PC-3 (cell line): ENCODE measurements around the gene ANOS1. TPM values are rescaled to one million over a fixed set of nuclear protein-coding genes. Genes with fewer than 3 reads are reported as not detected.
A peak's percentile ranks its signal among the peaks of the same experiment; 100 is the strongest.

Experiments used
- ATAC-seq: fragments of 200-7000 bp; cut with Tn5 transposase; 2 replicates; pipeline ENCODE4 v1.9.1; 2020; ENCODE audit warnings: mild to moderate bottlenecking, moderate library complexity
- BruUV-seq: library from RNA; stranded (reverse); fragments of 400-500 nt; replicated peaks from 2 replicates; lab custom pipeline; 2021; lab: Mats Ljungman, UMichigan
- CTCF ChIA-PET: fragments of 300-600 bp; sonication (Branson Sonifier 250); formaldehyde crosslinking; loops from one replicate; lab custom pipeline; 2022; ENCODE audit warnings: antibody characterized with exemption; lab: Charles Lee
- POLR2A ChIA-PET: fragments of 300-600 bp; sonication (Branson Sonifier 250); formaldehyde crosslinking; loops from one replicate; lab custom pipeline; 2022; ENCODE audit warnings: antibody characterized with exemption; ENCODE audit not compliant: unreplicated experiment; lab: Charles Lee
- DNase-seq: peaks from one replicate; pipeline ENCODE4 v3.0.0-alpha.2; 2015
- H2AFZ ChIP-seq: fragments of 300-600 bp; sonication (generic); 2 replicates; pipeline ENCODE4 v1.6.0; 2016; ENCODE audit warnings: antibody characterized with exemption, low read length
- H3F3A ChIP-seq: fragments of 300-600 bp; sonication (generic); one replicate; pipeline ENCODE4 v1.6.0; 2017; ENCODE audit warnings: antibody characterized with exemption, low read length, control low read depth, mild to moderate bottlenecking; ENCODE audit not compliant: unreplicated experiment
- H3K27ac ChIP-seq: fragments of 300-600 bp; sonication (generic); 2 replicates; pipeline ENCODE4 v1.5.1; 2016; ENCODE audit warnings: mild to moderate bottlenecking, low read length
- H3K27me3 ChIP-seq: fragments of 300-600 bp; sonication (generic); 2 replicates; pipeline ENCODE4 v1.6.1; 2016; ENCODE audit warnings: low read length, mixed read lengths
- H3K36me3 ChIP-seq: fragments of 300-600 bp; sonication (generic); 2 replicates; pipeline ENCODE4 v1.6.1; 2016; ENCODE audit warnings: low read depth, mixed run types, low read length, mixed read lengths
- H3K4me1 ChIP-seq: fragments of 300-600 bp; sonication (generic); 2 replicates; pipeline ENCODE4 v1.5.1; 2016; ENCODE audit warnings: low read length; ENCODE audit not compliant: insufficient read depth
- H3K4me2 ChIP-seq: fragments of 300-600 bp; sonication (generic); 2 replicates; pipeline ENCODE4 v1.6.0; 2016; ENCODE audit warnings: low read length
- H3K4me3 ChIP-seq: fragments of 300-600 bp; sonication (generic); 2 replicates; pipeline ENCODE4 v1.5.1; 2016; ENCODE audit warnings: mild to moderate bottlenecking, low read length, mixed read lengths
- H3K79me2 ChIP-seq: fragments of 300-600 bp; sonication (generic); 2 replicates; pipeline ENCODE4 v1.6.1; 2017; ENCODE audit warnings: low read length, mixed read lengths
- H3K9ac ChIP-seq: fragments of 300-600 bp; sonication (generic); 2 replicates; pipeline ENCODE4 v1.6.0; 2016; ENCODE audit warnings: mild to moderate bottlenecking, low read length
- H3K9me2 ChIP-seq: fragments of 300-600 bp; sonication (generic); replicated peaks from 2 replicates; pipeline ENCODE4 v1.6.1; 2016; ENCODE audit warnings: mixed run types, low read length, mixed read lengths
- H3K9me3 ChIP-seq: fragments of 300-600 bp; sonication (generic); 2 replicates; pipeline ENCODE4 v1.6.1; 2016; ENCODE audit warnings: low read length, mixed read lengths
- H4K20me1 ChIP-seq: fragments of 300-600 bp; sonication (generic); 2 replicates; pipeline ENCODE4 v1.6.1; 2016; ENCODE audit warnings: low read length, mixed read lengths
- CTCF ChIP-seq: fragments of 300-600 bp; sonication (generic); conservative IDR thresholded peaks from 2 replicates; pipeline ENCODE4 v1.5.1; 2017; ENCODE audit warnings: antibody characterized with exemption, low read depth, mild to moderate bottlenecking, low read length
- EZH2 ChIP-seq: fragments of 300-600 bp; sonication (generic); IDR thresholded peaks from one replicate; pipeline ENCODE4 v1.6.1; 2017; ENCODE audit warnings: antibody characterized with exemption, mild to moderate bottlenecking, low read length; ENCODE audit not compliant: unreplicated experiment
- EZH2phosphoT487 ChIP-seq: fragments of 300-600 bp; sonication (generic); IDR thresholded peaks from 2 replicates; pipeline ENCODE4 v1.6.1; 2018; ENCODE audit warnings: mild to moderate bottlenecking, antibody characterized with exemption, low read length, borderline replicate concordance
- intact Hi-C: fragments of 100-400 bp; cut with micrococcal nuclease; formaldehyde crosslinking; loops from 2 replicates; pipeline ENCODE4 v1.9.0; 2023
- total RNA-seq: library from RNA; depleted of rRNA; stranded (reverse); fragments of >200 nt; gene quantifications from 2 replicates; pipeline ENCODE4 v1.2.3, GENCODE V29; 2014

Gene ANOS1
- total RNA-seq, 1 experiment from 2014 or later, result 3.5 TPM

- H3K4me2 ChIP-seq, result no peak overlapping the region
- DNase-seq (no peak), ATAC-seq (no peak)
- intact Hi-C loops, result no loop called here
- no peaks in the 10 kb centered on the region for H3K79me2 ChIP-seq
- no peak overlapping the region for H2AFZ ChIP-seq
- H3K36me3 ChIP-seq, result no peaks in the 10 kb centered on the region
- no peaks in the 10 kb centered on the region for H4K20me1 ChIP-seq
- H3K27me3 ChIP-seq, result no peaks in the 10 kb centered on the region
- ChIA-PET POLR2A (no interaction called here), CTCF (no interaction called here)
- TF ChIP-seq CTCF, result no peak
- no peak for TF ChIP-seq EZH2
- TF ChIP-seq EZH2phosphoT487, result no peak
- H3F3A ChIP-seq, result no peaks in the 10 kb centered on the region
- no peak overlapping the region for H3K27ac ChIP-seq
- no peak overlapping the region for H3K9ac ChIP-seq
- 0 out of 2 replicates have a peak, but pooled peaks cover 5% of the 10 kb centered on the region for H3K9me2 ChIP-seq
- no peaks in the 10 kb centered on the region for H3K9me3 ChIP-seq
- no TSS peak for BruUV-seq
- peaks cover 14% of the 10 kb centered on the region for H3K4me1 ChIP-seq
- H3K4me3 ChIP-seq, result no peak overlapping the region
Measured at GRCh38 chrX:8632924-8633323, 99.0 kb downstream of the ANOS1 start.

- ChIA-PET POLR2A (no interaction called here), CTCF (no interaction called here)
- Histone ChIP-seq H2AFZ (no peak overlapping the region), H3K9me3 (no peaks in the 10 kb centered on the region), H3K4me1 (peaks cover 14% of the 10 kb centered on the region), H3K4me3 (no peak overlapping the region), H3F3A (no peaks in the 10 kb centered on the region), H3K79me2 (no peaks in the 10 kb centered on the region), H3K9me2 (0 out of 2 replicates have a peak, but pooled peaks cover 5% of the 10 kb centered on the region), H3K27ac (peak overlapping the region; percentile 52), H3K4me2 (0 out of 2 replicates have a peak overlapping the region, but pooled peaks have one; percentile 6), H3K9ac (no peak overlapping the region), H4K20me1 (no peaks in the 10 kb centered on the region), H3K36me3 (no peaks in the 10 kb centered on the region), H3K27me3 (no peaks in the 10 kb centered on the region)
- no peak for TF ChIP-seq EZH2phosphoT487
- no peak for TF ChIP-seq EZH2
- TF ChIP-seq CTCF, result no peak
- intact Hi-C loops, result no loop called here
- BruUV-seq, result no TSS peak
- DNase-seq, result peak; percentile 93
- peak; percentile 75 for ATAC-seq
Measured at GRCh38 chrX:8629871-8630270, 102.1 kb downstream of the ANOS1 start.

DNA sequence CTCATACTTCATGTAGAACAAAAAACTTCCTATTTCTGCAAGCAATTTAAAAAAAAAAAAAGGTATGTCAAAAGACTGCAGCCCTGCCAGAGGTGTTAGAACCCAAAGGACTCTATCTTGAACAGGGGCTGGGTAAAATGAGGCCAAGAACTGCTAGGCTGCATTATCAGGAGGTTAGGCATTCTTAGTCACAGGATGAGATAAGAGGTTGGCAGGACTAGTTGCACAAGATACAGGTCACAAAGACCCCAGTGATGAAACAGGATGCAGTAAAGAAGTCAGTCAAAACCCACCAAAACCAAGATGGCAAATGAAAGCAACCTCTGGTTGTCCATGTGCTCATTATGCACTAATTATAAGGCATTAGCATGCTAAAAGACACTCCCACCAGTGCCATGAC is 104.1 kb downstream of the ANOS1 start:
- POLR2A ChIA-PET, result no interaction called here
- Histone ChIP-seq H3K79me2 (no peaks in the 10 kb centered on the region), H3F3A (no peaks in the 10 kb centered on the region), H3K36me3 (no peaks in the 10 kb centered on the region), H4K20me1 (no peaks in the 10 kb centered on the region), H3K9me3 (no peaks in the 10 kb centered on the region), H3K4me1 (peaks cover 14% of the 10 kb centered on the region), H3K27me3 (no peaks in the 10 kb centered on the region), H3K27ac (no peak overlapping the region), H3K4me3 (no peak overlapping the region), H3K9ac (no peak overlapping the region), H2AFZ (no peak overlapping the region), H3K9me2 (0 out of 2 replicates have a peak, but pooled peaks cover 5% of the 10 kb centered on the region), H3K4me2 (no peak overlapping the region)
- TF ChIP-seq EZH2phosphoT487 (no peak), EZH2 (no peak), CTCF (no peak)
- DNase-seq, result no peak
- CTCF ChIA-PET, result no interaction called here
- intact Hi-C loops, result no loop called here
- no TSS peak for BruUV-seq
- ATAC-seq, result no peak
